Esophagus muscularis mucosa (tissue), 4 donors: ENCODE results near the gene DR1. TPM values are rescaled to one million over a fixed set of nuclear protein-coding genes. Genes with fewer than 3 reads are reported as not detected.

Experiments used
- DNase-seq: peaks from one replicate; pipeline ENCODE4 v3.0.0-alpha.2; 2017; ENCODE audit errors: extremely low spot score
- H3K27ac ChIP-seq, 4 donors: fragments of 200-600 bp; sonication (generic); replicated peaks in 1 of 4; 1 replicate in 3 of 4; 2 replicates in 1 of 4; pipeline ENCODE4 v1.5.1; 2016 to 2019; ENCODE audit warnings: mild to moderate bottlenecking in 1 of 4
- H3K27me3 ChIP-seq, 4 donors: fragments of 200-600 bp; sonication (generic); one replicate each; pipeline versions ENCODE4 v1.5.1 to v1.6.0; 2016 to 2019
- H3K36me3 ChIP-seq, 4 donors: fragments of 200-600 bp; sonication (generic); one replicate each; pipeline ENCODE4 v1.5.1; 2016 to 2019
- H3K4me1 ChIP-seq, 4 donors: fragments of 200-600 bp; sonication (generic); one replicate each; pipeline ENCODE4 v1.5.1; 2016 to 2019
- H3K4me3 ChIP-seq, 4 donors: fragments of 200-600 bp; sonication (generic); 1 replicate in 2 of 4; 2 replicates in 2 of 4; pipeline ENCODE4 v1.5.1; 2016 to 2019; ENCODE audit warnings: mild to moderate bottlenecking in 4 of 4, moderate library complexity in 1 of 4
- H3K9me3 ChIP-seq, 4 donors: fragments of 200-600 bp; sonication (generic); 1 replicate in 3 of 4; 2 replicates in 1 of 4; pipeline ENCODE4 v1.5.1; 2016 to 2019
- CTCF ChIP-seq, 3 experiments: fragments of 200-600 bp in 2 of 3; fragments of 450-650 bp in 1 of 3; sonication (generic) in 2 of 3; IDR thresholded peaks; one replicate each; pipeline ENCODE4 v1.5.1; 2017 to 2019; ENCODE audit warnings: antibody characterized with exemption in 3 of 3, mild to moderate bottlenecking in 2 of 3, moderate library complexity in 1 of 3
- EP300 ChIP-seq: sonication (generic); formaldehyde crosslinking; IDR thresholded peaks from one replicate; pipeline ENCODE4 v1.6.1; 2017; ENCODE audit warnings: antibody characterized with exemption
- POLR2A ChIP-seq: fragments of 450-650 bp; IDR thresholded peaks from one replicate; pipeline ENCODE4 v1.6.1; 2017; ENCODE audit warnings: antibody characterized with exemption, moderate library complexity, mild to moderate bottlenecking, low read depth
- POLR2AphosphoS5 ChIP-seq, 2 donors: sonication (generic); formaldehyde crosslinking; IDR thresholded peaks; one replicate each; pipeline ENCODE4 v1.6.1; 2017; ENCODE audit warnings: antibody characterized with exemption in 2 of 2
- WGBS: methylation state at CpG from one replicate; pipeline ENCODE4 v1.1.5; 2018; 5-methylcytosine and 5-hydroxymethylcytosine counted together
- intact Hi-C: fragments of 100-400 bp; cut with DNase I; formaldehyde crosslinking; loops from one replicate; pipeline ENCODE4 v1.15.1; 2023
- total RNA-seq, 4 donors: library from RNA; depleted of rRNA; stranded (reverse); fragments of >200 nt; gene quantifications; one replicate each; pipeline versions ENCODE4 v1.1.0 to v1.2.1, GENCODE V29; 2016

Gene DR1
- total RNA-seq, 4 donors from 2014 or later = 20.3 to 32.5 (median 27.5) TPM

GRCh38 chr1:93353286-93353685 lies 7.6 kb downstream of the DR1 start:
- peak overlapping the region in 3 of 4 donors; percentile 20 to 42 (median 37) for H3K27ac ChIP-seq
- H3K4me3 ChIP-seq = no peak overlapping the region
- intact Hi-C loops = no loop called here
- H3K9me3 ChIP-seq = no peaks in the 10 kb centered on the region
- TF ChIP-seq POLR2AphosphoS5 (IDR thresholded peaks at IDR 0.05) (no peak), CTCF (IDR thresholded peaks at IDR 0.05) (no peak), EP300 (no peak), POLR2A (no peak)
- 47% methylated on average over 1 of the region's 1 CpG for WGBS
- no peak for DNase-seq
- no peaks in the 10 kb centered on the region for H3K27me3 ChIP-seq
- H3K4me1 ChIP-seq = peaks cover 33 to 72% (median 68%) of the 10 kb centered on the region in 4 donors
- H3K36me3 ChIP-seq = peaks cover 10 to 43% (median 23%) of the 10 kb centered on the region in 4 donors

DNA sequence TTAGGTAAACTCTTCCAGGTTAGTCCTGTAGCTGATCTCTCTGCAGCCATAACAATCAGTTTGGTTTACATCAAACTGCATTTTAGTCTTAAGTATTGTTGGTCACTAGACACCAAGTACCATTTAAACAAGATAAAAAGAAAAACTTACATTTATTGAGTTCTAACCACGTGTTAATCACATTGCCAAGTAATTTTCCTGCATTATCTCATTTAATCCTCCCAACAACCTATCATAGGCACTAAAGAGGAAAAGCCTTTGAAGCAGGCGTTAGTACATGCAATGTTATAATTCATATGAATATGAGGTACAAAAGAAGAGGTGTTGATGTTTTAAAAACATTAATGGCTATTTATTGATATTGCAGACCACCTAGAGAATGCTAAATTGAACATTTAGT lies 9.0 kb downstream of the DR1 start:
- no peak for DNase-seq
- Histone ChIP-seq H3K4me1 (peaks cover 29 to 72% (median 62%) of the 10 kb centered on the region in 4 donors), H3K4me3 (no peak overlapping the region), H3K27me3 (no peaks in the 10 kb centered on the region), H3K9me3 (no peaks in the 10 kb centered on the region), H3K36me3 (peaks cover 13 to 46% (median 27%) of the 10 kb centered on the region in 4 donors), H3K27ac (no peak overlapping the region)
- intact Hi-C loops = no loop called here
- 46% methylated on average over 2 of the region's 2 CpGs for WGBS
- TF ChIP-seq EP300 (no peak), POLR2AphosphoS5 (IDR thresholded peaks at IDR 0.05) (no peak), CTCF (IDR thresholded peaks at IDR 0.05) (no peak), POLR2A (no peak)

DNA sequence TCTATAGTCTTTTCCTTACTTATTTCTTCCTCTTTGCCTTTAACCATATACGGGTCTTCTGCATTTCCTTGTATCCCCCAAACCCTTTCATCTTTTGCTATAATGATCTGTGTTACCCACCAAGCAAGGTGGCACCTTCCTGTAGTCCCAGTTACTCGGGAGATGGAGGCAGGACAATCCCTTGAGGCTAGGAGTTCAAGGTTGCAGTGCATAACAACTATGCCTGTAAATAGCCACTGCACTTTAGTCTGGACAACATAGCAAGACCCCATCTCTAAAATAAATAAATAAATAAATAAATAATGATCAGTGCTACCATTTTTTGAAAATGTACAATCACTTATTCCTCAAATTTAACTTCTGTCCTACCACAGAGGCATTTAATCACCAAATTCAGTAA lies 11.5 kb downstream of the DR1 start:
- H3K9me3 ChIP-seq = no peaks in the 10 kb centered on the region
- no peak for TF ChIP-seq POLR2A
- no peak for TF ChIP-seq EP300
- no peak for TF ChIP-seq CTCF (IDR thresholded peaks at IDR 0.05)
- no peak for TF ChIP-seq POLR2AphosphoS5 (IDR thresholded peaks at IDR 0.05)
- intact Hi-C loops = no loop called here
- peaks cover 13 to 52% (median 31%) of the 10 kb centered on the region in 4 donors for H3K36me3 ChIP-seq
- WGBS = 96% methylated on average over 2 of the region's 2 CpGs
- H3K4me1 ChIP-seq = peaks cover 13 to 58% (median 43%) of the 10 kb centered on the region in 4 donors
- no peak overlapping the region for H3K4me3 ChIP-seq
- no peaks in the 10 kb centered on the region for H3K27me3 ChIP-seq
- DNase-seq = no peak
- H3K27ac ChIP-seq = no peak overlapping the region

GRCh38 chr1:93358293-93358692 lies 12.6 kb downstream of the DR1 start:
- Histone ChIP-seq H3K27ac (no peak overlapping the region), H3K4me1 (peaks cover 9 to 47% (median 33%) of the 10 kb centered on the region in 4 donors), H3K36me3 (peaks cover 13 to 57% (median 33%) of the 10 kb centered on the region in 4 donors), H3K27me3 (no peaks in the 10 kb centered on the region), H3K9me3 (no peaks in the 10 kb centered on the region), H3K4me3 (no peak overlapping the region)
- DNase-seq = no peak
- TF ChIP-seq POLR2A (no peak), CTCF (IDR thresholded peaks at IDR 0.05) (no peak), EP300 (no peak), POLR2AphosphoS5 (IDR thresholded peaks at IDR 0.05) (no peak)
- WGBS = 78% methylated on average over 6 of the region's 6 CpGs
- intact Hi-C loops = no loop called here

DNA sequence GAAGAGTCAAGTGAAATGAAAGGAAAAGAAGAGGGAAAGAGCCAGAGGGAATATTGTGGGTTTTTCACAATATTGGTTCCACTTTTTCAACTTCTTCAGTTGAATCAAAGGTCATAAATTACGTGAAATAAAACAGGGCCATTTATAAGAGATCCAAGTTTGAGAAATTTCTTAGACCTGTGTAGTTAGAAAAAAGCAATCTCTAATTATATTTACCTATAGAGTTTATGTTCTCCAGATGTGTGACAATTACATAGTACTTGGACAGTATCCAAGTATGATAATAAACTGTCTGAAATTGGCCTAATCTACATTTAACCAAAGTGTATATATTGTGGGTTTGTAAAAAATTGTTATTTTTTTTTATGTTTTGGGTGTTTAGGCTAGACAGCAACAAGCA lies 14.4 kb downstream of the DR1 start:
- H3K36me3 ChIP-seq = peaks cover 8 to 58% (median 29%) of the 10 kb centered on the region in 4 donors
- no peaks in the 10 kb centered on the region for H3K9me3 ChIP-seq
- peaks cover 7 to 31% (median 19%) of the 10 kb centered on the region in 4 donors for H3K4me1 ChIP-seq
- TF ChIP-seq POLR2A = no peak
- TF ChIP-seq POLR2AphosphoS5 (IDR thresholded peaks at IDR 0.05) = no peak
- no peak for TF ChIP-seq CTCF (IDR thresholded peaks at IDR 0.05)
- TF ChIP-seq EP300 = no peak
- no peak overlapping the region for H3K27ac ChIP-seq
- H3K4me3 ChIP-seq = no peak overlapping the region
- no peak for DNase-seq
- 85% methylated on average over 1 of the region's 1 CpG for WGBS
- H3K27me3 ChIP-seq = no peaks in the 10 kb centered on the region
- intact Hi-C loops = no loop called here
